Stimulated activated naive CD8-positive, alpha-beta T cell treated with anti-CD3 and anti-CD28 coated beads, Interleukin-15, amount 100 ng/mL, for 72 hours (primary cell): Measurements from ENCODE around the gene ZFHX3.

Source experiments
- ATAC-seq: fragments of 150-1000 bp; cut with Tn5 transposase; 2 replicates; pipeline ENCODE4 v1.10.0; 2021; ENCODE audit warnings: mild to moderate bottlenecking, moderate library complexity
- DNase-seq, 2 donors: peaks; one replicate each; pipeline ENCODE4 v3.0.0; 2021 to 2022
- H3K27ac Mint-ChIP-seq, 2 donors: one replicate each; pipeline ENCODE4 v1.8.0; 2022; ENCODE audit warnings: mild to moderate bottlenecking in 2 of 2, mixed read lengths in 2 of 2, moderate library complexity in 2 of 2
- H3K27me3 Mint-ChIP-seq: one replicate; pipeline ENCODE4 v1.8.0; 2022; ENCODE audit warnings: mixed read lengths
- H3K4me1 Mint-ChIP-seq: one replicate; pipeline ENCODE4 v1.8.0; 2022; ENCODE audit warnings: mild to moderate bottlenecking, mixed read lengths
- H3K4me3 Mint-ChIP-seq, 2 donors: one replicate each; pipeline ENCODE4 v1.8.0; 2022; ENCODE audit warnings: mild to moderate bottlenecking in 2 of 2, mixed read lengths in 2 of 2, moderate library complexity in 1 of 2
- H3K9me3 Mint-ChIP-seq, 2 donors: one replicate each; pipeline ENCODE4 v1.8.0; 2022; ENCODE audit warnings: mixed read lengths in 2 of 2

Gene ZFHX3

DNA sequence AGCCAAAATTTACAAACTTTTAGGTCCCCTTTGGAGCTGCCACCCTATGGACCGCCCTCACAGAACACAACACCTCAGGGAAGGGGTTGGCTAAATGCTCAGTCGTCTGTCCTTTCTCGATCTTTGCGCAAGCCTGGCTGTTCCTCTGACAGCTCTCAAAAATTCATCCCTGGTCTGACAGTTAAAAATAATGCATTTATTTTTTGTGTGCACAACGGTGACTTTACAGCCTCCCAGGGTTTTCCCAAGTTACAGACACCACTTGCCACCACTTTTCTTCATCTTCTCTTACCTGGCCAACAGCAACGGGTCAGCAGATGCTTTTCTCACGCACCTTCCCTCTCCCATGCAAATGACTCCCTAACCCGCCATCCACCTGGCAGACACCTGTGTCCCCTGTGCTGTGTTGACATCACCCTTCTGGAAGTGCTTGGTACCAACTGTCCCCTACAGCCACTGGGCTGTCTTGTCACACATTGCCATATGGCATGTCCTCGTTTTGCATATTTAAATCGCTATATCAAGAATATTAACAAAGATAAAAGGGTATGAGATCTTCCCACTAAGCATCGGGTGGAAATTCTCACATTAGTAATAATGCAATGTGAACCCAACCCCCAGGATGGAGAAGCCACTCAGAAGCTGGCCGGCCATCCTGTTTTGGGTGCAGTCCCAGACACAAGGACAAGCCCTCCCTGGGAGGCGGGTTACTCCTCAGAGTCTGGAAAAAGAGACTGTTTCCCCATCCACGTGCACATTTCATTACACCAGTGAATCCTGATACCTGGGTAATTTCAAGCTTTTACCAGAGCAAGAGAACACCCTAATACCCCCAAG, 187.0 kb downstream of the ZFHX3 start:
- ATAC-seq = no peak
- Mint-ChIP-seq H3K27me3 (peaks cover 8% of the 10 kb centered on the region), H3K4me3 (no peak overlapping the region), H3K9me3 (no peaks in the 10 kb centered on the region), H3K27ac (no peak overlapping the region), H3K4me1 (no peaks in the 10 kb centered on the region)
- DNase-seq = no peak

DNA sequence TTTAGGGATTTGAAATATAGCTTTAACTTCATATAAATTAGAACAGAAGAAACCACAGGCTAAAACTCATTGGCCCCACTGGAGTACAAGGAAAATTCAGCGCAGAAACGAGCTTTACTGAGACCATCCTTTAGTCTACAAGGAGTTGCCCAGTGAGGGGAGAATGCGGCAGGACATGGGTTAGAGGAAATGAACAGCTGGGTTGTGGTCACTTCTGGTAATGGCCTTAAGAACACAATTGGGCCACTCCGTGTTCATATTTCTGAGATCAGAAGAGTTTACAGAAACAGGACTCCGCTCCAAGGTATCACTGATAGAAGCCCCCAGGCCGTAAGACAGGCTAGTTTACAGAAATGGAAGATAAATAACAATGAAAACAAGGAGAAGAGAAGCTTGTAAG, 188.3 kb downstream of the ZFHX3 start:
- Mint-ChIP-seq H3K9me3 (no peaks in the 10 kb centered on the region), H3K4me3 (no peak overlapping the region), H3K27ac (peak overlapping the region; percentile 19 to 39)

DNA sequence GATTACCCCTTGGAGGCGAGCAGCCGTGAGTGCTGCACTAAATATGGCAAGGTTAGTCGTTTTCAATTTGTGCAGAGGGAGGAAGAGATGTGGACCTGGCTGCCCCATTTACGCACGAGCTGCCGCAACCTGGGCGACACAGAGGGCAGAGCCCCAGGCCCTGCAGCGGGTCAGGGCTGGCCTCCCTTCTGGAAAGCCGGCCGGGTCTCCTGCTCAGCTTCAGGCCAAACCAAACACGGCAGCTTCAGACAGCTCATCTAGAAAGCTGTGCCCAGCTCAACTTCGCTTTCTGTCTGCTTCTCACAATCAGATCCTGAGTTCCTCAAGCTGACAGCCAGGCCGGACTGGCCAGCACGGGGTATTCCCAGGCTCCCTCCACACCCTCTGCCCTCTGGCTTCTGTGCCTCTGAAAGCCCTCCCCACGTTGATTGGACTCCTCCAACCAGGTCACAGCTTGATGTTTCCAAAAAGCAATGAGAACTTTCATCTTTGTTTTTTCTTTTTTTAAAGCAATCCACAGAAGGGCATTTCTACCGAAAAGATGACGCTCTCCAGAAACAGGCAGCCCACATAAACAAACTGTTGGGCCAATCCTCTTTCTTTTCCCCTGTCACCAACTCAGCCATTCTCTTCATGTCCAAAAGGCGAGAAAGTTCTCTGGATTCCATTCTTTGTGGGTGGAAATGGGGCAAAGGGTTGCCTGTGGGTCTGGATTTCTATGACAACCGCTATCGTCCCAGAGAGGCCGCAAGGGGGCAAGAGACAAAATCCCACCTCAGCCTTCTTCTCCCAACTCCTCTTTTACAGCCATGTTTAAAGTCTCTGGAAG, 189.0 kb downstream of the ZFHX3 start:
- ATAC-seq (no peak), DNase-seq (no peak)
- peaks cover 8% of the 10 kb centered on the region for H3K27me3 Mint-ChIP-seq
- peak overlapping the region in 1 of 2 donors; percentile 39 for H3K27ac Mint-ChIP-seq
- H3K4me3 Mint-ChIP-seq = no peak overlapping the region
- H3K4me1 Mint-ChIP-seq = no peaks in the 10 kb centered on the region
- H3K9me3 Mint-ChIP-seq = no peaks in the 10 kb centered on the region

More for the DNA sequence above, 188.3 kb downstream of the ZFHX3 start:
- DNase-seq (no peak), ATAC-seq (no peak)
- no peaks in the 10 kb centered on the region for H3K4me1 Mint-ChIP-seq
- H3K27me3 Mint-ChIP-seq = peaks cover 8% of the 10 kb centered on the region

- H3K4me3 Mint-ChIP-seq = no peak overlapping the region
- no peaks in the 10 kb centered on the region for H3K9me3 Mint-ChIP-seq
- H3K27ac Mint-ChIP-seq = no peak overlapping the region
- peaks cover 8% of the 10 kb centered on the region for H3K27me3 Mint-ChIP-seq
- no peak for DNase-seq
- H3K4me1 Mint-ChIP-seq = no peaks in the 10 kb centered on the region
- ATAC-seq = no peak
Measured at GRCh38 chr16:72857834-72858664, 189.9 kb downstream of the ZFHX3 start.

DNA sequence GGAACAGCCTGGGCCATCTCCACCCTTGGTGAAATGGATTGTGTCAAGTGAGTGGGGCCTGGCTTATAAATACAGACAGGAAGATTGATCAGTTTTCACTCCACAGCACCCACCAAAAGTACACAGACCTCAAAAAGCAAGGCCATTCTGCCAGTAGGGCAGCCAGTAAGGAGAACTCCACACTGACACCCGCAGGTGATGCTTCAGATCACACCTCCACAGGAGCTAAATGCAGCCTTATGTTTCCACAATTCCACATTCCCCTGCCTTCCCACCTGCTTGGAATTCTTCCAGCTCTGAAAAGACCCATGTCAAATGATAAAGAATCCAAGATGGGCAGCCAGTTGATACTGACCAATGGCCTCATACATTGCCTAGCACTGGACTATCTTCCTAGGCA, 191.1 kb downstream of the ZFHX3 start:
- no peaks in the 10 kb centered on the region for H3K4me1 Mint-ChIP-seq
- ATAC-seq (no peak), DNase-seq (no peak)
- H3K4me3 Mint-ChIP-seq = no peak overlapping the region
- H3K27ac Mint-ChIP-seq = no peak overlapping the region
- H3K27me3 Mint-ChIP-seq = peaks cover 8% of the 10 kb centered on the region
- H3K9me3 Mint-ChIP-seq = no peaks in the 10 kb centered on the region

- no peaks in the 10 kb centered on the region for H3K4me1 Mint-ChIP-seq
Measured at GRCh38 chr16:72854267-72854959, 193.5 kb downstream of the ZFHX3 start.

DNA sequence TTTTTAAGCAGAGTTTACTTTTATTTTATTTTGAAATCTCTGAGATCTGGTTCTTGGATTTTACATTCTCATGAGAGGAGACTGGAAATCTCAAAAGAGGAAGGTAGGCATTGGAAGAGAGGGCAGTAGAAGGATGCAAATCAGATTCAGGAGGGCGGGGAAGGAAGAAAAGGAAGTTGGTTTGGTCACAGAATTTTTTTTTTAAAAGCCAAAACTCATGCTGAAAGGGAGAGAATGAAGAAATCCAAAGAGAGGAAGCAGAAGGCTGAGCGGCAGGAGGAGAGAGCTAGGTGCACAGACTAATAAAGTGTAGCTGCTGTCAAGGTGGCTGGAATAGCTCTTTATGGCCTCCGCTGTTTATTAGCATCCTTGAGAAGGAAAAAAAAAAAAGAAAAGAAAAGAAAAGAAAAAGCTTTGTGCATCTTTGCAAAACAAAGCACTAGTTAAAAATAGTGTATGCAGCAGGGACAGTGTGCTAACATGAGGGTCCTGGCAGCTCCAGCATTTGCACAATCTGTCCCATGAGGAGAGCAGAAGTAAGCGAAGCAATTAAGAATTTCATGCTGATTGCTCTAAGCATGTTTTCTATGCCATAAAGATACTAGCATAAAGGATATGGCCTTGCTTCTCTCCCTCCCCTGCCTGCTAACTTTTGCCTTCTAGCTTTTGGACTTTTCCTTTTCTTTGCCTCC, 194.2 kb downstream of the ZFHX3 start:
- DNase-seq (no peak), ATAC-seq (no peak)
- no peaks in the 10 kb centered on the region for H3K4me1 Mint-ChIP-seq
- H3K4me3 Mint-ChIP-seq = no peak overlapping the region
- H3K9me3 Mint-ChIP-seq = no peaks in the 10 kb centered on the region
- no peak overlapping the region for H3K27ac Mint-ChIP-seq
- peaks cover 12% of the 10 kb centered on the region for H3K27me3 Mint-ChIP-seq

More at GRCh38 chr16:72854267-72854959, 193.5 kb downstream of the ZFHX3 start:
- Mint-ChIP-seq H3K9me3 (no peaks in the 10 kb centered on the region), H3K4me3 (no peak overlapping the region), H3K27me3 (peaks cover 6% of the 10 kb centered on the region), H3K27ac (no peak overlapping the region)
- ATAC-seq (no peak), DNase-seq (no peak)

GRCh38 chr16:72852421-72852820, 195.5 kb downstream of the ZFHX3 start:
- peaks cover 20% of the 10 kb centered on the region for H3K27me3 Mint-ChIP-seq
- no peak overlapping the region for H3K27ac Mint-ChIP-seq
- ATAC-seq = no peak
- H3K4me3 Mint-ChIP-seq = no peak overlapping the region
- DNase-seq = no peak
- no peaks in the 10 kb centered on the region for H3K9me3 Mint-ChIP-seq
- H3K4me1 Mint-ChIP-seq = no peaks in the 10 kb centered on the region

- Mint-ChIP-seq H3K9me3 (no peaks in the 10 kb centered on the region), H3K27ac (no peak overlapping the region), H3K4me3 (no peak overlapping the region), H3K27me3 (peaks cover 31% of the 10 kb centered on the region), H3K4me1 (no peaks in the 10 kb centered on the region)
- ATAC-seq (no peak), DNase-seq (no peak)
Measured at GRCh38 chr16:72850853-72851252, 197.1 kb downstream of the ZFHX3 start.

GRCh38 chr16:72850021-72850420, 197.9 kb downstream of the ZFHX3 start:
- H3K9me3 Mint-ChIP-seq = no peaks in the 10 kb centered on the region
- peaks cover 4% of the 10 kb centered on the region for H3K4me1 Mint-ChIP-seq
- peaks cover 38% of the 10 kb centered on the region for H3K27me3 Mint-ChIP-seq
- H3K27ac Mint-ChIP-seq = no peak overlapping the region
- DNase-seq (no peak), ATAC-seq (no peak)
- no peak overlapping the region for H3K4me3 Mint-ChIP-seq

DNA sequence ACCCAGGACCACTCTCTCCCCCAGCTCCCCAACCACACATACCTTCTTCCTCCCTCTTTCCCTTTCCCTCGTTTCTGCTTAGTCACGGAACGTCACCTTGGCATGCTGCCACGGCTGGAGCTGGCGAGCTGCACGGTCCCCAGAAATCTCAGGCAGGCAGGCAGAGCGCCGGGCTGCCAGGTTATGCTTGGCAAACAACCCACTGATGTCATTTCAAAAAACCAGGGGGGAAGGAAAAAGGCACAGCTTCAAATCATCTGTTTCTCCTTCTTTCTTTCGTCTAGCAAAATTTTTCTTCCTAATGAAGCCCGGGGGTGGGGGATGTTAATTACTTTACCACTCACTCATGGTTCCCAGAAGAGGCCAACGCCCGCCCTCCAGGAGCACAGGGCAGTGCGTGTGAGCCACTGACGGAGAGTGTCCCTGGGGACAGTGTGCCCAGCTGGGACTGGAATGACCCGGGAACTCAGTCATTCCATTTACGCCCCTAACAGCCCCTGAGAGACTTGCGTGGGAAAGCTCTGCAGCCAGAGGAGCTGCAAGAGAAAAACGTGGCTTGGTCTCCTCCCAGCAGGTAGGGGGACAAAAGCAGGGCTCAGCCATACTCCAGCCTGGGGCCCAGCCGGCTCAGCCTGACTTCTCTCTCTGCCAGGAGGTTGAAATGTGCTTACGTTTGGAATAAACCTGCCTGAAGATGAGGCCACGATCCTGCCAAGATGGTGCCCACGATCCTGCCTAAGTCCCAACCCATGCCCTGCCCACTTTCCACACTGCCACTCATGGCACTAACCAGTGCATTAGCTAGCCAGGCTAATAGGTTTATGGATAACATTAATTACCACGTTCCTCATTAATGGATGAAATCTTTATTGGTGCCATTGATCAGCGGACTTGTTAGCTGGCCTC, 198.9 kb downstream of the ZFHX3 start:
- peaks cover 10% of the 10 kb centered on the region for H3K4me1 Mint-ChIP-seq

DNA sequence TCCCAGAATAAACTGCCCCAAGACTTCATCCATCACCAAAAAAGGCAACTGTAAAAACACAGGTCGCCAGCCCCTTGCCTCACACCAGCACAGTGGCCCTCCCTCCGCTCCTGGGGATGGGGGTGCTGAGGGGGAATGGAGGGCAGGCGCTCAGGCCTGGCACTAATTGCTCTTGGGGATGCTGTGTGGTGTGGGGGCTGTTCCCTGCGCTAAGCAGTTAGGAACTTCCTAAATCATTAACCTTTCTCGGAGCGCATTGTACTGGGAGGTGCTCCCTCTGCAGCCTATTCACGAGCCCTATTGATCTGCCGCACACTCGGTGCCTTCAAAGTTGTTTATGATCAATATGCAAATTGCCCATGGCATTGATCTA, 199.9 kb downstream of the ZFHX3 start:
- no peak overlapping the region for H3K4me3 Mint-ChIP-seq
- no peaks in the 10 kb centered on the region for H3K9me3 Mint-ChIP-seq
- peaks cover 14% of the 10 kb centered on the region for H3K4me1 Mint-ChIP-seq
- DNase-seq = no peak
- no peak overlapping the region for H3K27ac Mint-ChIP-seq
- no peak for ATAC-seq
- H3K27me3 Mint-ChIP-seq = peaks cover 38% of the 10 kb centered on the region

More for the DNA sequence above, 198.9 kb downstream of the ZFHX3 start:
- ATAC-seq (no peak), DNase-seq (no peak)
- no peaks in the 10 kb centered on the region for H3K9me3 Mint-ChIP-seq
- H3K27ac Mint-ChIP-seq = no peak overlapping the region
- no peak overlapping the region for H3K4me3 Mint-ChIP-seq
- peaks cover 38% of the 10 kb centered on the region for H3K27me3 Mint-ChIP-seq

GRCh38 chr16:72847187-72848027, 200.5 kb downstream of the ZFHX3 start:
- peak in 1 of 2 donors; percentile 14 for DNase-seq
- no peaks in the 10 kb centered on the region for H3K9me3 Mint-ChIP-seq

More at GRCh38 chr16:72847187-72848027, 200.5 kb downstream of the ZFHX3 start:
- peaks cover 45% of the 10 kb centered on the region for H3K27me3 Mint-ChIP-seq
- peak; percentile 44 for ATAC-seq
- H3K4me1 Mint-ChIP-seq = peaks cover 14% of the 10 kb centered on the region
- no peak overlapping the region for H3K4me3 Mint-ChIP-seq
- H3K27ac Mint-ChIP-seq = peak overlapping the region in 1 of 2 donors; percentile 30
